ENCODE results near the gene ZBTB40.

DNA sequence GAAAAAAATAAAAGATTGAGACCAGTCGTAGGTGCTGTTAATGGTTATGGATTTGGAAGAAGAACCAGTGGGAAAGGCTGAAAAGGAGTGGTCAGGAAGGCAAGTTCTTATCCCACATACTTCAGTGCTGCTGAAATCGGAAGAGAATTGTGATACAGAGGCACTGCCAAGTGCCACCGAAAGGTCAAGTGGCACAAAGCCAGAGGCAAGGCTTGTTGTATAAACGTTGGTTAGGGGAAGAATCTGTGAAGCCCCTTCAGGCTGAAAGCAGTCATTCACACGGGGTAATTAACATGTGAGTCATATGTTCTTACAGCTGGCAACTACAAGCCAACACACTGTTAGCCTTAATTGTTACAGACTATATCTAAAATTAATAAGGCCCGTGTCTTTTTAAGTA lies 48.8 kb downstream of the ZBTB40 start:
- TF ChIP-seq RCOR1 (IDR thresholded peaks at IDR 0.05; ENCODE audit: low read depth, low read length) (no peak), FOXS1 (CRISPR knock-in tag; IDR thresholded peaks at IDR 0.05) (no peak), SMC3 (IDR thresholded peaks at IDR 0.05) (no peak)
- TF ChIP-seq, protein P1, sequence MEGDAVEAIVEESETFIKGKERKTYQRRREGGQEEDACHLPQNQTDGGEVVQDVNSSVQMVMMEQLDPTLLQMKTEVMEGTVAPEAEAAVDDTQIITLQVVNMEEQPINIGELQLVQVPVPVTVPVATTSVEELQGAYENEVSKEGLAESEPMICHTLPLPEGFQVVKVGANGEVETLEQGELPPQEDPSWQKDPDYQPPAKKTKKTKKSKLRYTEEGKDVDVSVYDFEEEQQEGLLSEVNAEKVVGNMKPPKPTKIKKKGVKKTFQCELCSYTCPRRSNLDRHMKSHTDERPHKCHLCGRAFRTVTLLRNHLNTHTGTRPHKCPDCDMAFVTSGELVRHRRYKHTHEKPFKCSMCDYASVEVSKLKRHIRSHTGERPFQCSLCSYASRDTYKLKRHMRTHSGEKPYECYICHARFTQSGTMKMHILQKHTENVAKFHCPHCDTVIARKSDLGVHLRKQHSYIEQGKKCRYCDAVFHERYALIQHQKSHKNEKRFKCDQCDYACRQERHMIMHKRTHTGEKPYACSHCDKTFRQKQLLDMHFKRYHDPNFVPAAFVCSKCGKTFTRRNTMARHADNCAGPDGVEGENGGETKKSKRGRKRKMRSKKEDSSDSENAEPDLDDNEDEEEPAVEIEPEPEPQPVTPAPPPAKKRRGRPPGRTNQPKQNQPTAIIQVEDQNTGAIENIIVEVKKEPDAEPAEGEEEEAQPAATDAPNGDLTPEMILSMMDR (IDR thresholded peaks at IDR 0.05): no peak
